Measurements from ENCODE around the gene DOCK6. TPM values are rescaled to one million over a fixed set of nuclear protein-coding genes. Genes with fewer than 3 reads are reported as not detected.

DOCK6 gene
- total and polyA plus RNA-seq, 2 of the 13 experiments (the other 11 are each of a cell fraction or from before 2014, with no cell fraction given), result 5.4 to 38.1 TPM

DNA sequence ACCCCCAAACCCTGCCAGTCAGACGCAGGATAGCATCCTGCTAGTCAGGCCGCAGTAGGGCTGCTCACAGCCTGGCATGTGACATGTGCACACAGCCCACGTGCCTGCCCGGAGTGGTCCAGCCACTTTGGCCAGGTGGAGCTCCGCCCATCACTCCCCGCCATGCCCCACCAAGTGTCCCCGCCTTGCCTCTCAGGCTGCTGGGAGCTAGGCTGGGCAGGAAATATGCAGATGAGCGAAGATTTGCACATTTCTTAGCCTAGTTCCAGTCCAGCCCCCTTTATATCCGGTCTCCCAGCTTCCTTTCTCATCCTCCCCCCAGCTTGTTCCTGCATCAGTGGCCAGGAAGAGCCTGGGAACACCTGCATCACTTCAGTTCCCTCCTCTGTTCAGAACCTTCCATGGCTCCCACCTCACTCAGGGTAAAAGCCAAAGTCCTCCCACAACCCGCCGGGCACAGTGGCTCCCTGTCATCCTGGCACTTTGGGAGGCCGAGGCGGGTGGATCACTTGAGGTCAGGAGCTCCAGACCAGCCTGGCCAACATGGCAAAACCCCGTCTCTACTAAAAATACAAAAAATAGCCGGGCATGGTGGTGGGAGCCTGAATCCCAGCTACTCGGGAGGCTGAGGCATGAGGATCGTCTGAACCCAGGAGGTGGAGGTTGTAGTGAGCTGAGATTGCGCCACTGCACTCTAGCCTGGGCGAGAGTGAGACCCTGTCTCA, 2.3 kb upstream of the DOCK6 start (continued):
- no peak for TF ChIP-seq ZSCAN20 (CRISPR knock-in tag; IDR thresholded peaks at IDR 0.05; ENCODE audit: borderline replicate concordance)

DNA sequence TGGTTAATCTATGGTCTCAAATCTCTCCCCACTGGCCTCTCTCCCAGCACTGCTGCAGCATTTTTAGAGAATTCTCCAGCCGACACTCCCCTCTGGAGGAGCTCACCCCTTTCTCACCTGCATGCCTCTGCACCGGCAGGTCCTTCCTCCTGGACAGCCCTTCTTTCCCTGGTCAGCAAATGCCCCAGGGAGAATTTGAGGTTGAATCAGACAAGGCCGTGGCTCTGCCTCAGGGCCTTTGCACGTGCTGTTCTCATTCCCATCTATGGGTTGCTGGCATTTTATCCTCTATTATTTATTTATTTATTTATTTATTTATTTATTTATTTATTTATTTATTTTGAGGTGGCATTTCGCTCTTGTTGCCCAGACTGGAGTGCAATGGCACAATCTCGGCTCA, 1.4 kb upstream of the DOCK6 start:
- CTCF ChIA-PET (ENCODE audit: low intra/inter-chr PET ratio, low total read pairs), result no interaction called here
- no peaks in the 10 kb centered on the region for H3K79me2 ChIP-seq (ENCODE audit: insufficient read depth, low read length)
- intact Hi-C loops (cut with micrococcal nuclease; ENCODE audit: unreplicated experiment) (loop anchor here (2.0 kb wide), 1 partner anchor 21 kb away; no protein-coding TSS in a partner anchor), in situ Hi-C loops (cut with HindIII; ENCODE audit: extremely low pct_ligation_motif_present, low pct_unique_long_range_greater_than_20kb) (no loop called here)
- H3K9me3 ChIP-seq (ENCODE audit: low read length), result no peaks in the 10 kb centered on the region
- H3K4me3 ChIP-seq (replicated peaks in 1 of 3; ENCODE audit: insufficient read depth in 1 of 3, low read depth in 2 of 3, low read length in 3 of 3), result no peak overlapping the region
- H3K27me3 ChIP-seq (ENCODE audit: control insufficient read depth in 1 of 2, insufficient read depth in 2 of 2, low read length in 2 of 2), result peaks cover 0 to 2% of the 10 kb centered on the region in 2 experiments; a peak in 1 of 5 replicates
- no peaks in the 10 kb centered on the region for H3K36me3 ChIP-seq (replicated peaks in 1 of 2; ENCODE audit: control insufficient read depth in 1 of 2, insufficient read depth in 2 of 2, low read length in 2 of 2)
- no peak overlapping the region for H3K27ac ChIP-seq (ENCODE audit: extremely low read length, insufficient read depth, low read length)
- no peak overlapping the region for H3K4me2 ChIP-seq (ENCODE audit: low read depth, low read length)
- WGBS (ENCODE audit: low lambda C conversion rate), result 74% methylated on average over 6 of the region's 6 CpGs
- no TSS peak for BruUV-seq (replicated peaks)
- no peak for ATAC-seq
- no peaks in the 10 kb centered on the region for H4K20me1 ChIP-seq (ENCODE audit: insufficient read depth, low read length)
- POLR2A ChIA-PET, result interaction anchor here (1.2 to 2.6 kb wide), 2 partner anchors 28 to 111 kb away, joined by 3 to 12 read pairs; partner anchors contain the start of gene SWSAP1
- DNase-seq (ENCODE audit: low spot score), result no peak
- H3K4me1 ChIP-seq (ENCODE audit: insufficient read depth, low read length), result peaks cover 71% of the 10 kb centered on the region
- H3K9ac ChIP-seq (ENCODE audit: insufficient read depth, low read depth, low read length), result no peak overlapping the region
- no peak for FAIRE-seq
- no peak overlapping the region for H2AFZ ChIP-seq (ENCODE audit: low read length)
- TF ChIP-seq JDP2 (CRISPR knock-in tag; IDR thresholded peaks at IDR 0.05; ENCODE audit: borderline replicate concordance), result no peak
- TF ChIP-seq ZMYM2 (CRISPR knock-in tag; IDR thresholded peaks at IDR 0.05), result no peak
- no peak for TF ChIP-seq POLR2G (IDR thresholded peaks at IDR 0.05; ENCODE audit: low read depth, low read length)
- TF ChIP-seq ZNF382 (CRISPR knock-in tag; IDR thresholded peaks at IDR 0.05; ENCODE audit: borderline replicate concordance), result no peak
- TF ChIP-seq ATRX (CRISPR knock-in tag; IDR thresholded peaks at IDR 0.05; ENCODE audit: borderline replicate concordance), result no peak
- no peak for TF ChIP-seq HNRNPL (IDR thresholded peaks at IDR 0.05; ENCODE audit: low read depth, low read length)
- TF ChIP-seq ZNF3 (CRISPR knock-in tag; IDR thresholded peaks at IDR 0.05), result no peak
- TF ChIP-seq, protein P1, sequence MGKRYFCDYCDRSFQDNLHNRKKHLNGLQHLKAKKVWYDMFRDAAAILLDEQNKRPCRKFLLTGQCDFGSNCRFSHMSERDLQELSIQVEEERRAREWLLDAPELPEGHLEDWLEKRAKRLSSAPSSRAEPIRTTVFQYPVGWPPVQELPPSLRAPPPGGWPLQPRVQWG (CRISPR knock-in tag; IDR thresholded peaks at IDR 0.05; ENCODE audit: borderline replicate concordance, low read depth), result no peak
- no peak for TF ChIP-seq NR2C2 (CRISPR knock-in tag; IDR thresholded peaks at IDR 0.05; ENCODE audit: borderline replicate concordance)
- no peak for TF ChIP-seq ZIK1 (CRISPR knock-in tag; IDR thresholded peaks at IDR 0.05; ENCODE audit: borderline replicate concordance, low read depth)
- no peak for TF ChIP-seq HNF4A (CRISPR knock-in tag; IDR thresholded peaks at IDR 0.05)
- 0 out of 2 replicates have a peak, but pooled peaks have one; percentile 37 for TF ChIP-seq CHD4 (IDR thresholded peaks at IDR 0.05; ENCODE audit: borderline replicate concordance, low read length)
- TF ChIP-seq, protein P2, sequence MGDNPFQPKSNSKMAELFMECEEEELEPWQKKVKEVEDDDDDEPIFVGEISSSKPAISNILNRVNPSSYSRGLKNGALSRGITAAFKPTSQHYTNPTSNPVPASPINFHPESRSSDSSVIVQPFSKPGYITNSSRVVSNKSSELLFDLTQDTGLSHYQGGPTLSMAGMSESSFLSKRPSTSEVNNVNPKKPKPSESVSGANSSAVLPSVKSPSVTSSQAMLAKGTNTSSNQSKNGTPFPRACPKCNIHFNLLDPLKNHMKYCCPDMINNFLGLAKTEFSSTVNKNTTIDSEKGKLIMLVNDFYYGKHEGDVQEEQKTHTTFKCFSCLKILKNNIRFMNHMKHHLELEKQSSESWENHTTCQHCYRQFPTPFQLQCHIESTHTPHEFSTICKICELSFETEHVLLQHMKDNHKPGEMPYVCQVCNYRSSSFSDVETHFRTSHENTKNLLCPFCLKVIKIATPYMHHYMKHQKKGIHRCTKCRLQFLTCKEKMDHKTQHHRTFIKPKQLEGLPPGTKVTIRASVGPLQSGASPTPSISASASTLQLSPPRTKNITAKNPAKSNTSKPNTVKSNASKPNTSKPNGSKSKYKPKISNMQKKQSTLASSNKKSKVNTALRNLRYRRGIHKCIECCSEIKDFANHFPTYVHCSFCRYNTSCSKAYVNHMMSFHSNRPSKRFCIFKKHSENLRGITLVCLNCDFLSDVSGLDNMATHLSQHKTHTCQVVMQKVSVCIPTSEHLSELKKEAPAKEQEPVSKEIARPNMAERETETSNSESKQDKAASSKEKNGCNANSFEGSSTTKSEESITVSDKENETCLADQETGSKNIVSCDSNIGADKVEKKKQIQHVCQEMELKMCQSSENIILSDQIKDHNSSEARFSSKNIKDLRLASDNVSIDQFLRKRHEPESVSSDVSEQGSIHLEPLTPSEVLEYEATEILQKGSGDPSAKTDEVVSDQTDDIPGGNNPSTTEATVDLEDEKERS (CRISPR knock-in tag; IDR thresholded peaks at IDR 0.05), result no peak
- TF ChIP-seq ZNF333 (CRISPR knock-in tag; IDR thresholded peaks at IDR 0.05; ENCODE audit: borderline replicate concordance), result 0 out of 2 replicates have a peak, but pooled peaks have one; percentile 5

All from HepG2 (cell line).